ENCODE data around the gene TRIM34.
"Not testable (repeated sequence)": the region's sequence is repeated elsewhere in the genome, so short reads cannot be mapped to it uniquely, and the experiment has no call there.

DNA sequence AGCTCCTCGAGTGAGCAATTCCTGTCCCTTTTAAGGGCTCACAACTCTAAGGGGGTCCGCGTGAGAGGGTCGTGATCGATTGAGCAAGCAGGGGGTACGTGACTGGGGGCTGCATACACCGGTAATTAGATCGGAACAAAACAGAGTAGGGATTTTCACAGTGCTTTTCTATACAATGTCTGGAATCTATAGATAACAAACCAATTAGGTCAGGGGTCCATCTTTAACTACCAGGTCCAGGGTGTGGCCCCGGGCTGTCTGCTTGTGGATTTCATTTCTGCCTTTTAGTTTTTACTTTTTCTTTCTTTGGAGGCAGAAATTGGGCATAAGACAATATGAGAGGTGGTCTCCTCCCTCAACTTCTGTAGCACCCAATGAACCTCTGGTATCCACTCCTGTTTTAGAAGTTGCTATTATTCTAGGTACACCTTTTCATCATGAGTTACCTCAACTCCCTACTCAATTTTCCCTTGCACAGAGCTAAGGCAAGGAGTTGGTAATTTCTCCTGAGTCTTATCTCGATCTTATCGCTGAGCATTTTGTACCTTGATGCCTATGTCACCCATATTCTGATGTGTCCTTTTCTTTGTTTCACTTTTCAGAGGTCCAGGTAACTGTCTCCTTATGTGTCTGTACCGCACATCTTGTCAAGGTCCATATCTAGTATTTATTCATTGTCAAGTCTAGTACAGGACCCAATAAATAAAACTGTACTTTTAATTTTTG, 66.6 kb downstream of the TRIM34 start:
- TF ChIP-seq, protein P1, sequence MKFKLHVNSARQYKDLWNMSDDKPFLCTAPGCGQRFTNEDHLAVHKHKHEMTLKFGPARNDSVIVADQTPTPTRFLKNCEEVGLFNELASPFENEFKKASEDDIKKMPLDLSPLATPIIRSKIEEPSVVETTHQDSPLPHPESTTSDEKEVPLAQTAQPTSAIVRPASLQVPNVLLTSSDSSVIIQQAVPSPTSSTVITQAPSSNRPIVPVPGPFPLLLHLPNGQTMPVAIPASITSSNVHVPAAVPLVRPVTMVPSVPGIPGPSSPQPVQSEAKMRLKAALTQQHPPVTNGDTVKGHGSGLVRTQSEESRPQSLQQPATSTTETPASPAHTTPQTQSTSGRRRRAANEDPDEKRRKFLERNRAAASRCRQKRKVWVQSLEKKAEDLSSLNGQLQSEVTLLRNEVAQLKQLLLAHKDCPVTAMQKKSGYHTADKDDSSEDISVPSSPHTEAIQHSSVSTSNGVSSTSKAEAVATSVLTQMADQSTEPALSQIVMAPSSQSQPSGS (IDR thresholded peaks at IDR 0.05; ENCODE audit: low read length): not testable (repeated sequence)
- not testable (repeated sequence) for TF ChIP-seq CBX5 (IDR thresholded peaks at IDR 0.05; ENCODE audit: low read depth); NR2F1 (conservative IDR thresholded peaks at IDR 0.05); SUZ12 (IDR thresholded peaks at IDR 0.05; ENCODE audit: unreplicated experiment); HDAC6 (IDR thresholded peaks at IDR 0.05; ENCODE audit: unreplicated experiment); SMAD5 (IDR thresholded peaks at IDR 0.05; ENCODE audit: low read depth); NFYB (IDR thresholded peaks at IDR 0.05; ENCODE audit: insufficient read depth, low read depth, low read length); EP300 (IDR thresholded peaks at IDR 0.05; ENCODE audit: borderline replicate concordance in 1 of 2, control insufficient read depth in 1 of 2, low read depth in 2 of 2, low read length in 2 of 2); SP1 (IDR thresholded peaks at IDR 0.05; ENCODE audit: low read depth, low read length); ZBED1 (IDR thresholded peaks at IDR 0.05; ENCODE audit: borderline replicate concordance); SREBF2 (IDR thresholded peaks at IDR 0.05; ENCODE audit: low read length); FOXM1 (IDR thresholded peaks at IDR 0.05; ENCODE audit: low read depth, low read length)
- TF ChIP-seq, protein P2, sequence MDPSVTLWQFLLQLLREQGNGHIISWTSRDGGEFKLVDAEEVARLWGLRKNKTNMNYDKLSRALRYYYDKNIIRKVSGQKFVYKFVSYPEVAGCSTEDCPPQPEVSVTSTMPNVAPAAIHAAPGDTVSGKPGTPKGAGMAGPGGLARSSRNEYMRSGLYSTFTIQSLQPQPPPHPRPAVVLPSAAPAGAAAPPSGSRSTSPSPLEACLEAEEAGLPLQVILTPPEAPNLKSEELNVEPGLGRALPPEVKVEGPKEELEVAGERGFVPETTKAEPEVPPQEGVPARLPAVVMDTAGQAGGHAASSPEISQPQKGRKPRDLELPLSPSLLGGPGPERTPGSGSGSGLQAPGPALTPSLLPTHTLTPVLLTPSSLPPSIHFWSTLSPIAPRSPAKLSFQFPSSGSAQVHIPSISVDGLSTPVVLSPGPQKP (IDR thresholded peaks at IDR 0.05; ENCODE audit: low read depth, low read length): not testable (repeated sequence)
- TF ChIP-seq, protein P3, sequence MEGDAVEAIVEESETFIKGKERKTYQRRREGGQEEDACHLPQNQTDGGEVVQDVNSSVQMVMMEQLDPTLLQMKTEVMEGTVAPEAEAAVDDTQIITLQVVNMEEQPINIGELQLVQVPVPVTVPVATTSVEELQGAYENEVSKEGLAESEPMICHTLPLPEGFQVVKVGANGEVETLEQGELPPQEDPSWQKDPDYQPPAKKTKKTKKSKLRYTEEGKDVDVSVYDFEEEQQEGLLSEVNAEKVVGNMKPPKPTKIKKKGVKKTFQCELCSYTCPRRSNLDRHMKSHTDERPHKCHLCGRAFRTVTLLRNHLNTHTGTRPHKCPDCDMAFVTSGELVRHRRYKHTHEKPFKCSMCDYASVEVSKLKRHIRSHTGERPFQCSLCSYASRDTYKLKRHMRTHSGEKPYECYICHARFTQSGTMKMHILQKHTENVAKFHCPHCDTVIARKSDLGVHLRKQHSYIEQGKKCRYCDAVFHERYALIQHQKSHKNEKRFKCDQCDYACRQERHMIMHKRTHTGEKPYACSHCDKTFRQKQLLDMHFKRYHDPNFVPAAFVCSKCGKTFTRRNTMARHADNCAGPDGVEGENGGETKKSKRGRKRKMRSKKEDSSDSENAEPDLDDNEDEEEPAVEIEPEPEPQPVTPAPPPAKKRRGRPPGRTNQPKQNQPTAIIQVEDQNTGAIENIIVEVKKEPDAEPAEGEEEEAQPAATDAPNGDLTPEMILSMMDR (IDR thresholded peaks at IDR 0.05 in 2 of 3, conservative IDR thresholded peaks at IDR 0.05 in 1 of 3; ENCODE audit: control insufficient read depth in 2 of 3, extremely low read depth in 1 of 3, insufficient read depth in 1 of 3, low read depth in 3 of 3, low read length in 3 of 3): not testable (repeated sequence)
